Astrocyte of the cerebellum (primary cell): ENCODE results near the gene UROC1.

Experiments
- DNase-seq: peaks from one replicate; pipeline ENCODE4 v3.0.0-alpha.2; 2011; ENCODE audit warnings: low read depth
- H3K4me3 ChIP-seq: 2 replicates; pipeline ENCODE4 v1.5.1; 2011; ENCODE audit warnings: mild to moderate bottlenecking, low read depth, low read length, moderate library complexity
- in situ Hi-C: cut with HindIII; loops from 2 replicates; pipeline ENCODE4 v1.10.0; 2017; ENCODE audit warnings: low sequenced_read_pairs
- TF ChIP-seq, protein P1 (sequence below): IDR thresholded peaks from 2 replicates; pipeline ENCODE4 v1.5.1; 2012; ENCODE audit warnings: low read length, low read depth, moderate library complexity, mild to moderate bottlenecking; ENCODE audit errors: missing control alignments

The UROC1 gene

DNA sequence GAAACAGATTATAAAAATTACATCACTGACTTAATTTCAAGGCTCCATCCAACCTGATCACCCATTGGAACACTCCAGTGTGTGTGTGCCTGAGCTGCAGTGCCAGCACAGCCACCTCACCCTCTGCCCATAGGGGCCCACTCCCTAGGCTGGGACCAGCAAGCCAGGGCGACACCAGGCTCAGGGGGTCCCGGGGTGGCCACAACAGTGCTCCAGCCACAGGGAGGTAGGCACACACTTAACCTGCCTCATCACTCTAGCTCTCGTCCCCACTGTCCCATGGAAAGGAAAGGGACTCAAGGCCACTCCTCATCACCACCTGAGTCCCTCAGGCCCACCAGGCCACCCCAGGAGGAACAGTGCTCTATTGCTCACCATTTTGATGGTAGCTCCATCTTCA lies 66.8 kb downstream of the UROC1 start:
- DNase-seq: no peak
- TF ChIP-seq, protein P1, sequence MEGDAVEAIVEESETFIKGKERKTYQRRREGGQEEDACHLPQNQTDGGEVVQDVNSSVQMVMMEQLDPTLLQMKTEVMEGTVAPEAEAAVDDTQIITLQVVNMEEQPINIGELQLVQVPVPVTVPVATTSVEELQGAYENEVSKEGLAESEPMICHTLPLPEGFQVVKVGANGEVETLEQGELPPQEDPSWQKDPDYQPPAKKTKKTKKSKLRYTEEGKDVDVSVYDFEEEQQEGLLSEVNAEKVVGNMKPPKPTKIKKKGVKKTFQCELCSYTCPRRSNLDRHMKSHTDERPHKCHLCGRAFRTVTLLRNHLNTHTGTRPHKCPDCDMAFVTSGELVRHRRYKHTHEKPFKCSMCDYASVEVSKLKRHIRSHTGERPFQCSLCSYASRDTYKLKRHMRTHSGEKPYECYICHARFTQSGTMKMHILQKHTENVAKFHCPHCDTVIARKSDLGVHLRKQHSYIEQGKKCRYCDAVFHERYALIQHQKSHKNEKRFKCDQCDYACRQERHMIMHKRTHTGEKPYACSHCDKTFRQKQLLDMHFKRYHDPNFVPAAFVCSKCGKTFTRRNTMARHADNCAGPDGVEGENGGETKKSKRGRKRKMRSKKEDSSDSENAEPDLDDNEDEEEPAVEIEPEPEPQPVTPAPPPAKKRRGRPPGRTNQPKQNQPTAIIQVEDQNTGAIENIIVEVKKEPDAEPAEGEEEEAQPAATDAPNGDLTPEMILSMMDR: no peak
- H3K4me3 ChIP-seq: no peak overlapping the region
- in situ Hi-C loops: no loop called here

DNA sequence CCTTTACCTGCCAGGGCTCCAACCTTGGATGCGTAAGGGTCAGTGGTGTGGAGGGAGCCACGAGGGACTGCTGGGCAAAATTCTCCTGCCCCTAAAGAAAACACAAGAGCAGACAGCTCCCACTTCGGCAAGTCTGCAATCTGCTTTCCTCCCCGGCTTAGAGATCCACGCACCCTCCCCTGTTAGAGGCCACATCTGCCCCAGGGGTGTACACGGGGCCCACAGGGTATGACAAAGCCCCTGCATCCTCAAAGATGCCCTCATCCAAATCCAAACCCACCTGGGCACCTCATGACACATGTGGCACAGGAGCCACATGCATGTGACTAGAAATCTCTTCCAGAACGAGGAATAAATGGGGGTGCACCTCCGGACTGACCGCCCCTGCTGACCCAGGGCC lies 67.4 kb downstream of the UROC1 start:
- DNase-seq: no peak
- in situ Hi-C loops: no loop called here
- TF ChIP-seq, protein P1: no peak
- no peak overlapping the region for H3K4me3 ChIP-seq

DNA sequence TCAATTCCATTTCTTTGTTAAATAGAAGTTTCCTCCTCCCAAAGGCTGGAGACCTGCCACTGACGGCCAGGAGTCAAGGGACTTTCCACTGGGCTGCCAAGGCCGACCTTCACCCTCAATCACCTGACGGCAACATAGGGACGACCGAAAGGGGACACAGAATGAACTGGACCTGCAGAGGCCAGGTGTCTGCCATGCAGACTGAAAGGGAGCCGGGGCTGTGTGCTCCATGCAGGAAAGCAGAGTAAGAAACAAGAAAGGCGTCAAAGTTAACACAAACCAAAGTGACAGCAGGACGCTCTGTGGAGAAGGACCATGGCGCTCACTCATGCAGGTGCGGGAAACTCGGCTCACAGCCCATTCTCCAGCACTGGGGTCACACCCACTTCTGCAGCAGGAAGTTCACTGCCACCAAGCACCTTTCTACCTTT lies 67.9 kb downstream of the UROC1 start:
- TF ChIP-seq, protein P1: no peak
- in situ Hi-C loops: no loop called here
- no peak for DNase-seq
- no peak overlapping the region for H3K4me3 ChIP-seq

DNA sequence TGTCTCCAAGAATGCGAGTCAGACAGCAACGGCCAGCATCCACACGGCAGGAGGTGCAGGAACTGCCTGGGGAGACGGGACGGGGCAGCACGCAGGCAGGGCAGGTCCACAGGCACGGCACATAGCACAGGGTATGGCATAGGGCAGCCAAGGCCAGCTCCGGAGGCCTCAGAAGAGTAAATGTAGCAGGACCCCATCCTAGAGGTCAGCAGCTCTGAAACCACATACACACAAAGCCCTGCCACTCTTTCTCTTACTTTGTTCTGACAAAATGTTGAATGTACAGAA lies 68.7 kb downstream of the UROC1 start:
- no peak overlapping the region for H3K4me3 ChIP-seq
- no peak for DNase-seq
- in situ Hi-C loops: no loop called here
- TF ChIP-seq, protein P1: no peak

DNA sequence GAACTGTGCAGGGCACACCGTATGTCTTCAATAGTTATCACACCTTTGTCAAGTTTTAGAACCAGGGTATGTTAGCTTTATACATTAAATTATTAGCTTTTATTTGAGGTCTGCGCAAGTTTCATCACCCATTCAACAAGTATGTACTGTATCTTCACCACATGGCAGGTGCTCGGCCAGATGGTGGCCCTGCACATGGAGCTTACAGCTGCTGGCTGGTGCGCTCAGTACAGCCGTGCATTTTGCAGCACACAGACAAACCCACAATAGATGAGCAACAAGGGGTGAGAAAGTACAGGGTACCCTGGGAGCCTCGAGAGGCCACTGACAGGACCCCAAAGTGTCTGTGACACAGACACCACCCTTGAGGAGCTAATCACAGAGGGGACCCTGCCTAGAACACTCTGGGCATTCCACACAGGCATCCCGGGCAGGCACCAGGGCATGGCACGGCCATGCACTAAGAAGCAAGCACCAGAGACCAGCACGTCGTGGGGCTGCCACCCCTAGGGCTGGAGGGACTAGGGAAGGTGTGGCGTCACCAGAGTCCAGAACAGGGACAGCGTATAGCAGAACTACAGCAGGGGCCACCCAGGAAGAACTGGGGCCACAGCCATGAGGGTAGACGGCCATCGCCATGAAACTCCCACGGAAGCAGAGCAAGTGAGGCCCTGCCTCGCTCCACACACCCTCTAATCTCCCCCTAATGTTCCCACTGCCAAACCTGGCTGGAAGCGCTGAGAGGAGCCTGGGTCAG lies 69.3 kb downstream of the UROC1 start:
- in situ Hi-C loops: no loop called here
- TF ChIP-seq, protein P1: no peak
- H3K4me3 ChIP-seq: no peak overlapping the region
- DNase-seq: no peak

DNA sequence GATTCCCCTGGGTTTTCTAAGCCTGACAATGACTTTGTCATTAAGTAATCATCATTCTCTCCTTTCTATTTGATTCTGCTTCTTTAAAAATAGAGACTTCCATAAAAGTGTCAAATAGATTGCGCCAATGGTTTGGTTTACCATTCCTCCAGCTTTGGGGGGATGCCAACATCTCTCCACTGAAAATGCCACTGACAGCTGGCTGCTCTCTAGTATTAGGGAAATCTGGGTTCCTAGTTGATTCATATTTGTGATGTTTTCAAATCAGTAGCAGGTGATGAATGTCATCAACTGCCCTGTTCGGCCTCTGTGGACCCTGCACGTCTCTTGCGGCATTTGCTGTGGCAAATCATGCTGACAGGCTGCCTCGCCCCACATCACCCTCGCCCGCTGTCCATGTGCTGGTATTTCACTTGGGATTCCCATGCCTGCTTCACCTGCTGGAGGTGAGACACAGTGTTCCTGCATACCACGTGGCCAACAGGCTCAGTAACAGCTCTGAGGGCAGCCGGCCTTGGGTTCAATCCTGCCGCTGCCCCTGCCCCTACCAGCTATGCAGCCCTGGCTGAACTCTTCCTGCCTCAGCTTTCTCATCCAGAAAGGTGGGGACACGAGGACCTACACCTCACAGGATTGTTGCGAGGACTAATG lies 70.0 kb downstream of the UROC1 start:
- DNase-seq: no peak
- H3K4me3 ChIP-seq: no peak overlapping the region
- TF ChIP-seq, protein P1: no peak
- in situ Hi-C loops: no loop called here
